Renal cortex interstitium (tissue), 15 donors: ENCODE results near the gene MICAL3. TPM values are rescaled to one million over a fixed set of nuclear protein-coding genes. Genes with fewer than 3 reads are reported as not detected.
A peak's percentile ranks its signal among the peaks of the same experiment; 100 is the strongest.
"Not testable (repeated sequence)": the region's sequence is repeated elsewhere in the genome, so short reads cannot be mapped to it uniquely, and the experiment has no call there.

ENCODE experiments used
- DNase-seq, 11 donors: peaks; one replicate each; pipeline ENCODE4 v3.0.0-alpha.2; 2013; ENCODE audit warnings: low read depth in 9 of 11, low spot score in 4 of 11; ENCODE audit errors: extremely low read depth in 1 of 11
- long read RNA-seq, 16 experiments: transcript quantifications; one replicate each; lab custom pipeline, GENCODE V29; 2026
- polyA plus RNA-seq, 3 donors: library from polyadenylated mRNA; unstranded; fragments of 120-200 nt; gene quantifications; one replicate each; pipeline ENCODE4 v1.2.1, GENCODE V29; 2013; ENCODE audit not compliant: insufficient read length in 3 of 3

Gene MICAL3
- polyA plus RNA-seq: 10 to 100 TPM; 30.9 to 40.3 (median 32.8) TPM
- long read RNA-seq, donor 1: 0 reads
- long read RNA-seq, donor 2: 0 reads
- long read RNA-seq, donor 3, partial matches to known transcripts: 0 of 1 reads
- long read RNA-seq, donor 3, other reads (novel, unspliced or antisense): 0 of 1 reads
- long read RNA-seq, donor 4, partial matches to known transcripts: 5 of 5 reads
- long read RNA-seq, donor 4, other reads (novel, unspliced or antisense): 0 of 5 reads
- long read RNA-seq, donor 5, partial matches to known transcripts: 0 of 3 reads
- long read RNA-seq, donor 5, other reads (novel, unspliced or antisense): 0 of 3 reads
- long read RNA-seq, donor 6, partial matches to known transcripts: 0 of 3 reads
- long read RNA-seq, donor 6, other reads (novel, unspliced or antisense): 0 of 3 reads
- long read RNA-seq, donor 7, partial matches to known transcripts: 0 of 6 reads
- long read RNA-seq, donor 7, other reads (novel, unspliced or antisense): 5 of 6 reads
- long read RNA-seq, donor 8, partial matches to known transcripts: 6 of 8 reads
- long read RNA-seq, donor 8, other reads (novel, unspliced or antisense): 0 of 8 reads
- long read RNA-seq, donor 9, partial matches to known transcripts: 0 of 2 reads
- long read RNA-seq, donor 9, other reads (novel, unspliced or antisense): 0 of 2 reads
- long read RNA-seq, donor 10, partial matches to known transcripts: 0 of 2 reads
- long read RNA-seq, donor 10, other reads (novel, unspliced or antisense): 0 of 2 reads
- long read RNA-seq, donor 11: 0 reads
- long read RNA-seq, donor 12: 0 reads
- long read RNA-seq, donor 13, partial matches to known transcripts: 0 of 1 reads
- long read RNA-seq, donor 13, other reads (novel, unspliced or antisense): 0 of 1 reads
- long read RNA-seq, donor 14: 0 reads
- long read RNA-seq, donor 15, partial matches to known transcripts: 0 of 3 reads
- long read RNA-seq, donor 15, other reads (novel, unspliced or antisense): 0 of 3 reads
- long read RNA-seq, donor 16, partial matches to known transcripts: 6 of 10 reads
- long read RNA-seq, donor 16, other reads (novel, unspliced or antisense): 0 of 10 reads

- peak in 6 of 11 donors; percentile 38 to 62 (median 59) for DNase-seq
Observed at GRCh38 chr22:18024276-18024939, at the start of gene MICAL3. TSS of gene MICAL3 (minus strand) at chr22:18024561. CDS start at chr22:17906812, 117,749 bp downstream.

GRCh38 chr22:18073927-18074326 lies 49.6 kb upstream of the MICAL3 start:
- DNase-seq: not testable (repeated sequence)

GRCh38 chr22:18073467-18073866 lies 49.1 kb upstream of the MICAL3 start:
- DNase-seq: no peak

GRCh38 chr22:18071968-18072310 lies 47.6 kb upstream of the MICAL3 start:
- DNase-seq: no peak

- not testable (repeated sequence) for DNase-seq
Observed at GRCh38 chr22:18071307-18071967, 47.1 kb upstream of the MICAL3 start.

- DNase-seq: no peak
Observed at GRCh38 chr22:18070556-18071306, 46.4 kb upstream of the MICAL3 start.

- no peak for DNase-seq
Observed at GRCh38 chr22:18070041-18070440, 45.7 kb upstream of the MICAL3 start.

GRCh38 chr22:18069041-18069440 lies 44.7 kb upstream of the MICAL3 start:
- no peak for DNase-seq

- no peak for DNase-seq
Observed at GRCh38 chr22:18068381-18068988, 44.1 kb upstream of the MICAL3 start.

GRCh38 chr22:18067548-18068341 lies 43.4 kb upstream of the MICAL3 start:
- DNase-seq: no peak

GRCh38 chr22:18067121-18067520 lies 42.8 kb upstream of the MICAL3 start:
- DNase-seq: no peak

- DNase-seq: no peak
Observed at GRCh38 chr22:18066181-18066859, 42.0 kb upstream of the MICAL3 start.

- DNase-seq: no peak
Observed at GRCh38 chr22:18065256-18065655, 40.9 kb upstream of the MICAL3 start.

GRCh38 chr22:18064636-18065035 lies 40.3 kb upstream of the MICAL3 start:
- no peak for DNase-seq

- DNase-seq: not testable (repeated sequence)
Observed at GRCh38 chr22:18063715-18064114, 39.4 kb upstream of the MICAL3 start.

- no peak for DNase-seq
Observed at GRCh38 chr22:18063306-18063705, 38.9 kb upstream of the MICAL3 start.
